PFSK-1 (cell line): ENCODE data around the gene EGFLAM.

ENCODE experiments used
- FOXP2 ChIP-seq: optimal IDR thresholded peaks from 2 replicates; pipeline ENCODE3; 2011; ENCODE audit warnings: borderline replicate concordance, control low read depth, inconsistent platforms; ENCODE audit not compliant: insufficient read depth; ENCODE audit errors: extremely low read length, extremely low read depth
- POLR2AphosphoS5 ChIP-seq: IDR thresholded peaks from 2 replicates; pipeline ENCODE4 v1.6.1; 2012; ENCODE audit warnings: low read depth, mild to moderate bottlenecking, control low read depth, low read length, moderate library complexity
- REST ChIP-seq, 2 experiments: IDR thresholded peaks; 2 replicates each; pipeline versions ENCODE4 v1.6.1 to v1.8.0; 2011 to 2012; ENCODE audit warnings: low read depth in 2 of 2, low read length in 2 of 2, control low read depth in 1 of 2, inconsistent platforms in 1 of 2, mild to moderate bottlenecking in 1 of 2, moderate library complexity in 1 of 2; ENCODE audit not compliant: insufficient read depth in 1 of 2
- SIN3A ChIP-seq: IDR thresholded peaks from 2 replicates; pipeline ENCODE4 v1.6.1; 2012; ENCODE audit warnings: mild to moderate bottlenecking, low read length, moderate library complexity, borderline replicate concordance; ENCODE audit not compliant: insufficient read depth
- TAF1 ChIP-seq: IDR thresholded peaks from 2 replicates; pipeline ENCODE4 v1.6.1; 2012; ENCODE audit warnings: low read length, control low read depth, borderline replicate concordance; ENCODE audit not compliant: insufficient read depth

EGFLAM gene

GRCh38 chr5:38506302-38506701 lies 247.9 kb downstream of the EGFLAM start:
- TF ChIP-seq FOXP2, result no peak
- TF ChIP-seq POLR2AphosphoS5, result no peak
- TF ChIP-seq REST (IDR thresholded peaks at IDR 0.05; ENCODE audit: insufficient read depth in 1 of 2, low read depth in 2 of 2, low read length in 2 of 2), result no peak
- no peak for TF ChIP-seq TAF1
- TF ChIP-seq SIN3A, result no peak

- TF ChIP-seq FOXP2 (no peak), POLR2AphosphoS5 (no peak), SIN3A (no peak), TAF1 (no peak), REST (IDR thresholded peaks at IDR 0.05; ENCODE audit: insufficient read depth in 1 of 2, low read depth in 2 of 2, low read length in 2 of 2) (no peak)
Measured at GRCh38 chr5:38509185-38509584, 250.8 kb downstream of the EGFLAM start.
